ENCODE data around the gene NNAT. TPM values are rescaled to one million over a fixed set of nuclear protein-coding genes. Genes with fewer than 3 reads are reported as not detected.

NNAT gene
- total and polyA plus RNA-seq, 2 of the 8 experiments (the other 6 are each of a cell fraction or from before 2014, with no cell fraction given), result 66.8 to 175 TPM

DNA sequence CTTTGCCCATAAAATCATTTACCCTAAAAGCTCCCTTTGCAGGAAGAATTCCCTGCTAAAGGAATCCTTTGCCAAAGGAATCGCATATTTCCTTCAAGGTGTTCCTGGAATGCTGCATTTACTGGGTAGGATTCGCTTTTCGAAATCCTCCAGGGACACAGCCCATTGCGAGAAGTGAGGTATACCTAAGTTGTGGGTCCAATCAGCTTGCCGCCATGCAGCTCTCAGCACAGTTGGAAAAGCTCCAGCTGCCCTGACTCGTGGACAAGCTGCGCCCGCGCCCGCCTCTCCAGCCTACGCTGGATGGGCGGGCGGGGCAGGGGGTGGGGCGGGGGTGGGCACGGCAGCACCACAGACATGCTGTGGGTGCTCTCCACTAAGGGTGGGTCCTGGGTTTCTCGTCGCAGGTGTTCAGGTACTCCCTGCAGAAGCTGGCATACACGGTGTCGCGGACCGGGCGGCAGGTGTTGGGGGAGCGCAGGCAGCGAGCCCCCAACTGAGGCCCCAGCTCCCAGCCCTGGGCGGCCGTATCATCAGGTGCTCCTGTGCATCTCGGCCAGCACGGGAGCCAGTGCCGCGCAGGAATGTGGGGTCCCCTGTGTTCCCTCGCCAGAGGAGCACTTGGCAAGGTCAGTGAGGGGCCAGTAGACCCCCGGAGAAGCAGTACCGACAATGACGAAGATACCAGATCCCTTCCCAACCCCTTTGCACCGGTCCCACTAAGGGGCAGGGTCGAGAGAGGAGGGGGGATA, 1.4 kb downstream of the NNAT start:
- Histone ChIP-seq H3K79me1 (ENCODE audit: low read depth, low read length) (peaks cover 37% of the 10 kb centered on the region), H2AFZ (ENCODE audit: low read length) (no peak overlapping the region), H2BK120ac (replicated peaks; ENCODE audit: low read depth, low read length) (no peak overlapping the region), H3K4me1 (replicated peaks in 1 of 4; ENCODE audit: control insufficient read depth in 3 of 4, insufficient read depth in 4 of 4, low read length in 3 of 4) (peaks cover 15 to 48% (median 33%) of the 10 kb centered on the region in 4 experiments), H2AK5ac (ENCODE audit: low read depth, low read length) (no peak overlapping the region), H3K18ac (ENCODE audit: extremely low read depth, low read length) (no peak overlapping the region), H4K5ac (ENCODE audit: insufficient read length, low read depth, low read length) (no peak overlapping the region), H3K4ac (replicated peaks; ENCODE audit: insufficient read length, low read depth, low read length) (no peak overlapping the region), H2BK12ac (ENCODE audit: low read depth, low read length) (no peak overlapping the region), H3K14ac (ENCODE audit: insufficient read length) (no peak overlapping the region), H3K4me2 (ENCODE audit: insufficient read depth in 1 of 2, low read depth in 2 of 2, low read length in 2 of 2) (peak overlapping the region; percentile 75 to 87), H3K4me3 (ENCODE audit: extremely low read depth in 1 of 4, insufficient read depth in 2 of 4, low read depth in 3 of 4, low read length in 4 of 4) (peak overlapping the region; percentile 23 to 66 (median 56); a peak in 5 of 8 replicates), H4K91ac (replicated peaks; ENCODE audit: insufficient read length, low read length) (no peak overlapping the region), H4K20me1 (replicated peaks in 1 of 2; ENCODE audit: control insufficient read depth in 1 of 2, insufficient read depth in 2 of 2, low read length in 2 of 2) (peaks cover 15 to 44% of the 10 kb centered on the region in 2 experiments), H3K9me3 (ENCODE audit: insufficient read depth in 2 of 2, low read depth in 1 of 2, low read length in 1 of 2) (peaks cover 0 to 5% of the 10 kb centered on the region in 2 experiments; a peak in 1 of 4 replicates), H3K36me3 (ENCODE audit: control insufficient read depth in 2 of 4, insufficient read depth in 4 of 4, low read length in 3 of 4) (peaks cover 0 to 10% (median 6%) of the 10 kb centered on the region in 4 experiments; a peak in 5 of 8 replicates), H3K27me3 (replicated peaks in 1 of 4; ENCODE audit: control insufficient read depth in 3 of 4, extremely low read depth in 1 of 4, insufficient read depth in 3 of 4, low read length in 3 of 4) (no peaks in the 10 kb centered on the region; a peak in 1 of 7 replicates), H3K23me2 (ENCODE audit: low read depth, low read length) (peaks cover 6% of the 10 kb centered on the region; the same call in 1 of the 2 replicates), H3K9ac (replicated peaks in 1 of 4; ENCODE audit: extremely low read depth in 1 of 4, low read depth in 3 of 4, low read length in 3 of 4) (no peak overlapping the region), H3K23ac (ENCODE audit: insufficient read length) (no peak overlapping the region), H2BK15ac (ENCODE audit: low read length) (no peak overlapping the region), H3K27ac (ENCODE audit: low read depth, low read length) (no peak overlapping the region), H3K56ac (replicated peaks; ENCODE audit: insufficient read length, low read depth, low read length) (no peak overlapping the region), H2BK20ac (ENCODE audit: low read length) (no peak overlapping the region), H3K79me2 (ENCODE audit: control insufficient read depth in 1 of 2, insufficient read depth in 2 of 2, low read length in 2 of 2) (peaks cover 16 to 94% of the 10 kb centered on the region in 2 experiments), H2BK5ac (ENCODE audit: low read depth, low read length) (no peak overlapping the region), H4K8ac (ENCODE audit: extremely low read depth, insufficient read depth, low read length) (no peak overlapping the region; the same call in 1 of the 2 replicates)
- peak; percentile 62 for FAIRE-seq
- WGBS, 2 experiments (ENCODE audit: extremely low coverage in 1 of 2, insufficient coverage in 1 of 2, insufficient read length in 1 of 2, insufficient replicate concordance in 2 of 2, low coverage in 1 of 2, low lambda C conversion rate in 2 of 2, missing lambda C conversion rate in 1 of 2), result 49% methylated on average over 18 of the region's 36 CpGs; no CpG with 5 or more reads in 1 of the 2 experiments
- POLR2A ChIA-PET (ENCODE audit: partially characterized antibody), result interaction anchor here (0.6 to 3.9 kb wide), 9 partner anchors 8 to 912 kb away, joined by 3 to 20 read pairs (median 7); no protein-coding TSS in a partner anchor
- CTCF ChIA-PET (ENCODE audit: partially characterized antibody), result interaction anchor here (1.6 to 2.3 kb wide), 2 partner anchors 126 to 130 kb away, joined by 6 to 9 read pairs; no protein-coding TSS in a partner anchor
- TF ChIP-seq RXRA (IDR thresholded peaks at IDR 0.05; ENCODE audit: insufficient read depth, low read depth, low read length) (no peak), POLR2AphosphoS5 (IDR thresholded peaks at IDR 0.05; ENCODE audit: low read depth, low read length) (0 out of 2 replicates have a peak, but pooled peaks have one; percentile 6), YY1 (IDR thresholded peaks at IDR 0.05; ENCODE audit: low read depth, low read length) (0 out of 2 replicates have a peak, but pooled peaks have one; percentile 12), SIRT6 (IDR thresholded peaks at IDR 0.05; ENCODE audit: low read length) (no peak), RNF2 (IDR thresholded peaks at IDR 0.05; ENCODE audit: borderline replicate concordance, low read depth, low read length, missing control alignments, poor library complexity, severe bottlenecking) (no peak), SP4 (IDR thresholded peaks at IDR 0.05; ENCODE audit: low read length) (no peak), SP1 (IDR thresholded peaks at IDR 0.05; ENCODE audit: low read depth, low read length) (0 out of 2 replicates have a peak, but pooled peaks have one; percentile 20), SUZ12 (IDR thresholded peaks at IDR 0.05; ENCODE audit: low read length) (no peak), CHD2 (IDR thresholded peaks at IDR 0.05; ENCODE audit: low read length) (no peak), EZH2 (IDR thresholded peaks at IDR 0.05; ENCODE audit: low read depth, low read length, severe bottlenecking) (no peak), TEAD4 (IDR thresholded peaks at IDR 0.05; ENCODE audit: low read depth, low read length) (peak; percentile 62)
- TF ChIP-seq, protein P1, sequence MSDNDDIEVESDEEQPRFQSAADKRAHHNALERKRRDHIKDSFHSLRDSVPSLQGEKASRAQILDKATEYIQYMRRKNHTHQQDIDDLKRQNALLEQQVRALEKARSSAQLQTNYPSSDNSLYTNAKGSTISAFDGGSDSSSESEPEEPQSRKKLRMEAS (IDR thresholded peaks at IDR 0.05), result 0 out of 2 replicates have a peak, but pooled peaks have one; percentile 4
- peak in 1 of 2 experiments; percentile 57 for DNase-seq (ENCODE audit: low read depth in 1 of 2, low spot score in 2 of 2)
